Heart left ventricle (tissue), 16 donors: ENCODE measurements around the gene CES2. TPM values are rescaled to one million over a fixed set of nuclear protein-coding genes. Genes with fewer than 3 reads are reported as not detected.
A peak's percentile ranks its signal among the peaks of the same experiment; 100 is the strongest.

Experiments used
- ATAC-seq, 4 donors: fragments of 200-7000 bp; cut with Tn5 transposase; one replicate each; pipeline ENCODE4 v1.9.1; 2020 to 2022; ENCODE audit warnings: moderate library complexity in 4 of 4, mild to moderate bottlenecking in 3 of 4, moderate number of reproducible peaks in 1 of 4
- DNase-seq, 5 donors: peaks; one replicate each; pipeline ENCODE4 v3.0.0-alpha.2; 2020
- H3K27ac ChIP-seq, 12 donors: fragments of 200-600 bp; sonication (generic) in 4 of 12; one replicate each; pipeline versions ENCODE4 v1.5.0 to v1.8.0; 2016 to 2022; ENCODE audit warnings: mild to moderate bottlenecking in 2 of 12
- H3K27me3 ChIP-seq, 9 donors: fragments of 200-600 bp; sonication (generic) in 2 of 9; one replicate each; pipeline versions ENCODE4 v1.5.1 to v1.8.0; 2016 to 2022; ENCODE audit warnings: mild to moderate bottlenecking in 3 of 9
- H3K36me3 ChIP-seq, 9 donors: fragments of 200-600 bp; sonication (generic) in 2 of 9; one replicate each; pipeline versions ENCODE4 v1.5.0 to v1.8.0; 2018 to 2022; ENCODE audit warnings: mild to moderate bottlenecking in 2 of 9
- H3K4me1 ChIP-seq, 12 donors: fragments of 200-600 bp; sonication (generic) in 4 of 12; one replicate each; pipeline versions ENCODE4 v1.5.0 to v1.8.0; 2016 to 2022; ENCODE audit warnings: mild to moderate bottlenecking in 3 of 12
- H3K4me3 ChIP-seq, 12 donors: fragments of 200-600 bp; sonication (generic) in 4 of 12; one replicate each; pipeline versions ENCODE4 v1.5.0 to v1.8.0; 2017 to 2022; ENCODE audit warnings: mild to moderate bottlenecking in 9 of 12, moderate library complexity in 4 of 12
- H3K9me3 ChIP-seq, 12 donors: fragments of 200-600 bp; sonication (generic) in 4 of 12; one replicate each; pipeline versions ENCODE4 v1.5.0 to v1.8.0; 2016 to 2022; ENCODE audit warnings: mild to moderate bottlenecking in 1 of 12
- POLR2A ChIP-seq, 2 donors: fragments of 450-650 bp; IDR thresholded peaks; one replicate each; pipeline ENCODE4 v1.6.1; 2017; ENCODE audit warnings: antibody characterized with exemption in 2 of 2, mild to moderate bottlenecking in 2 of 2, moderate library complexity in 2 of 2
- WGBS, 4 donors: extraction: QIAGEN DNeasy Blood & Tissue Kit in 2 of 4; methylation state at CpG; one replicate each; pipeline versions ENCODE4 v1.1.5 to v1.1.7; 2013 to 2018; 5-methylcytosine and 5-hydroxymethylcytosine counted together
- intact Hi-C, 10 donors: fragments of 100-400 bp; cut with DNase I; formaldehyde crosslinking; loops; one replicate each; pipeline versions ENCODE4 v1.11.1 to v1.14.2; 2022
- polyA plus RNA-seq, 2 donors: library from polyadenylated mRNA; stranded (reverse); fragments of 200-250 nt; gene quantifications; one replicate each; pipeline ENCODE4 v1.2.3, GENCODE V29; 2013
- total RNA-seq, 9 donors: library from RNA; depleted of rRNA in 2 of 9; stranded (reverse); fragments of >200 nt in 2 of 9; fragmentation: NEBNext Ultra II Directional in 3 of 9; extraction: Animal tissue kit (Norgen Biotek cat#: 25700) in 3 of 9; gene quantifications; one replicate each; pipeline versions ENCODE4 v1.1.0 to v1.2.4, GENCODE V29; 2016 to 2023
- TF ChIP-seq, protein P1 (sequence below), 12 donors: fragments of 200-600 bp; sonication (generic) in 4 of 12; IDR thresholded peaks; one replicate each; pipeline versions ENCODE4 v1.5.0 to v1.8.0; 2018 to 2022; ENCODE audit warnings: antibody characterized with exemption in 12 of 12, mild to moderate bottlenecking in 5 of 12
- donor health status: ischemic (EF 13 %, LVEDD 7.1; RV severe dilation, severe dysfunction).
- donor health status: healthy with polysubstance abuse.
- donor health status: DM: no; HTN: yes; CAD: no.
- donor health status: DM: no; HTN: no; CAD: no.
- donor health status: ischemic (EF 25% LVEDD 6.9; RV normal size, moderate dysfunction).
- donor health status: ischemic (EF 25% LVEDD 5.7; RV mildly dilated, moderate dysfunction).
- donor health status: healthy.
- donor health status: DM: yes; HTN: yes; CAD: no.
- donor health status: ischemic (EF 35%, LVEDD 5.7; RV mildly dilated, moderate dysfunction).
- donor health status: nonischemic (EF 11% LVEDD 7.7; RV severe dilation, severe dysfunction).
- donor health status: DM: yes; HTN: yes; CAD: no.
- donor health status: PGD.
- donor health status: ischemic (EF 29% LVEDD 5.4; RV normal size, mild dysfunction).
- donor health status: nonischemic (EF 23%, LVEDD 6.1; RV moderate dilation, normal function).

Gene CES2
- total and polyA plus RNA-seq, 11 donors = 40.9 to 157 (median 78.8) TPM

DNA sequence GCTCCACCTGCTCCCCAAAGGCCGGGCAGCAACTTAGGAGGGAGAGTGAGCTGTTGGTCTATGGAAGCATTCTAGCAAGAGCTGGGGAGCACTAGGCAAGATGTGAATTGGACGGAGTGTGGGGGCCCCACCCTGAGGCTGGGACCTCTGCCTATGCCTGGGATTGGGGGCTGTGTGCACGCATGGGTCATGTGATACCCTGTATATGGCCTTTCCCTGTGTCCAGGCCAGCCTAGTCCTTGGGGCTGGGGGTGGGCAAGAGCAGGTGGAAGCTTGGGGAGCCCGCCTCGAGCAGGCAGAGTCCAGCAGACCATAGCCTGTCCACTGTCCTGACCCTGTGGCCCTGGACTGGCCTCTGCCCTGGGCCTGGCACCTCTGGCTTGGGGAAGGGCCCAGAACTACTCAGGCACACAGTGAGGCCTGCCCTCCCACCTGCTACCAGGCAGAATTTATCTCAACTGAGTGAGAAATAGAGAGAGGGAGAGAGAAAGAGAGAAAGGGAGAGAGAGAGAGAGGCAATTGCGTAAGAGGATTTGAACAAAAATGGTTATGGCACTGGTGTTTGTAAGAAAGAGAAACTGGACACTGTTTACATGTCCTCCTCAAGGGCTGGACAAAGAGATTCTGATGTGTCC, 35.9 kb upstream of the CES2 start:
- peak overlapping the region; percentile 78 to 100 (median 96) for H3K27ac ChIP-seq
- ATAC-seq (no peak), DNase-seq (peak in 1 of 5 donors; percentile 29)
- H3K4me3 ChIP-seq = no peak overlapping the region
- no peaks in the 10 kb centered on the region for H3K27me3 ChIP-seq
- intact Hi-C loops = loop anchor here in 6 of 10 donors (5.0 to 10.0 kb wide), 5 partner anchors 33 to 255 kb away; partner anchors contain the start of genes B3GNT9 (in 4 of the 6), FBXL8 (in 4 of the 6), TRADD (in 4 of the 6) and CES2 (in 1 of the 6)
- TF ChIP-seq POLR2A (IDR thresholded peaks at IDR 0.05) = no peak
- TF ChIP-seq, protein P1, sequence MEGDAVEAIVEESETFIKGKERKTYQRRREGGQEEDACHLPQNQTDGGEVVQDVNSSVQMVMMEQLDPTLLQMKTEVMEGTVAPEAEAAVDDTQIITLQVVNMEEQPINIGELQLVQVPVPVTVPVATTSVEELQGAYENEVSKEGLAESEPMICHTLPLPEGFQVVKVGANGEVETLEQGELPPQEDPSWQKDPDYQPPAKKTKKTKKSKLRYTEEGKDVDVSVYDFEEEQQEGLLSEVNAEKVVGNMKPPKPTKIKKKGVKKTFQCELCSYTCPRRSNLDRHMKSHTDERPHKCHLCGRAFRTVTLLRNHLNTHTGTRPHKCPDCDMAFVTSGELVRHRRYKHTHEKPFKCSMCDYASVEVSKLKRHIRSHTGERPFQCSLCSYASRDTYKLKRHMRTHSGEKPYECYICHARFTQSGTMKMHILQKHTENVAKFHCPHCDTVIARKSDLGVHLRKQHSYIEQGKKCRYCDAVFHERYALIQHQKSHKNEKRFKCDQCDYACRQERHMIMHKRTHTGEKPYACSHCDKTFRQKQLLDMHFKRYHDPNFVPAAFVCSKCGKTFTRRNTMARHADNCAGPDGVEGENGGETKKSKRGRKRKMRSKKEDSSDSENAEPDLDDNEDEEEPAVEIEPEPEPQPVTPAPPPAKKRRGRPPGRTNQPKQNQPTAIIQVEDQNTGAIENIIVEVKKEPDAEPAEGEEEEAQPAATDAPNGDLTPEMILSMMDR (IDR thresholded peaks at IDR 0.05) = no peak
- H3K4me1 ChIP-seq = peaks cover 0 to 66% (median 41%) of the 10 kb centered on the region in 12 donors
- 62 to 75% (median 72%) methylated on average over 6 of the region's 6 CpGs for WGBS, 4 donors
- no peaks in the 10 kb centered on the region for H3K36me3 ChIP-seq
- H3K9me3 ChIP-seq = no peaks in the 10 kb centered on the region

DNA sequence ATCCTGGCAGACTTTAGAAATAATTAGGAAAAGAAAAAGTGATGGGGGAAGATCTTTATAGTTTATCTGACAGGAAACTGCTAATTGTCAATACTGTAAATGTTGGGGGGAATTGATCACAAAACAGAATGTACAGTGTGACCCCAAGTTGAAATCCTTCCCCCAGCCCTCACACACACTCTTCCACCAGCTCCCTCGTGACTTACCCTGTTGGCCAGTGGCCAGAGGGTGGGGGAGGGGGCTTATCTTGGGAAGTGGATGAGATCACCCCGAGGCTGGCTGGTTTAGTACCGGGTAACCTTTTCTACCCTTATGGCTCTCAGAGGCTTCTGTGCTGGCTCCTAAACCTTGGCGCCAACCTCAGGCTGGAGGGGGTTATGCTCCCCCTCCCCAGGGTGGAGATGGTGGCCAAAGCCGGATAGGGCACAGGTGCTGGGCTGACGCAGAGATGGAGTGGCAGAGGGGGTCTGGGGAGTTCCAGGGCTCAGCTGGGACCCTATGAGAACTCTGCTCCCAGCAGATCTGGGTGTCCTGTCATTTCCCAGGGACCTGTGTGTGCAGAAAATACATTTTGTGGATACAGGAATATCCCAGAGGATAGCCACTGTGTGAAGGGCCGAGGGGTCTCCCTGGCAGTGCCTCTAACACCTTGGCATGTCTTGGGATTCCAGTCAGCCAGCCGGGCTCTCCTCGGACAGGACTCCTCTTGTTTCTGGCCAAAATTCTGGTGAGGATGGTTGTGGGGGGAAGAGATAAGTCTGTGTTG, 35.2 kb upstream of the CES2 start:
- Histone ChIP-seq H3K4me1 (peaks cover 0 to 71% (median 43%) of the 10 kb centered on the region in 12 donors), H3K27me3 (no peaks in the 10 kb centered on the region), H3K9me3 (no peaks in the 10 kb centered on the region), H3K27ac (peak overlapping the region; percentile 78 to 100 (median 96)), H3K36me3 (no peaks in the 10 kb centered on the region), H3K4me3 (peak overlapping the region in 1 of 12 donors; percentile 3)
- WGBS, 4 donors = 16 to 18% (median 17%) methylated on average over 9 of the region's 9 CpGs
- TF ChIP-seq POLR2A (IDR thresholded peaks at IDR 0.05) = no peak
- TF ChIP-seq, protein P1 (IDR thresholded peaks at IDR 0.05) = no peak
- ATAC-seq (peak in 3 of 4 donors; percentile 5 to 30 (median 25)), DNase-seq (peak; percentile 77 to 89 (median 81))
- intact Hi-C loops = loop anchor here in 7 of 10 donors (2.0 to 10.0 kb wide), 6 partner anchors 25 to 255 kb away; partner anchors contain the start of genes B3GNT9 (in 4 of the 7), FBXL8 (in 4 of the 7), TRADD (in 4 of the 7) and CES2 (in 1 of the 7)

DNA sequence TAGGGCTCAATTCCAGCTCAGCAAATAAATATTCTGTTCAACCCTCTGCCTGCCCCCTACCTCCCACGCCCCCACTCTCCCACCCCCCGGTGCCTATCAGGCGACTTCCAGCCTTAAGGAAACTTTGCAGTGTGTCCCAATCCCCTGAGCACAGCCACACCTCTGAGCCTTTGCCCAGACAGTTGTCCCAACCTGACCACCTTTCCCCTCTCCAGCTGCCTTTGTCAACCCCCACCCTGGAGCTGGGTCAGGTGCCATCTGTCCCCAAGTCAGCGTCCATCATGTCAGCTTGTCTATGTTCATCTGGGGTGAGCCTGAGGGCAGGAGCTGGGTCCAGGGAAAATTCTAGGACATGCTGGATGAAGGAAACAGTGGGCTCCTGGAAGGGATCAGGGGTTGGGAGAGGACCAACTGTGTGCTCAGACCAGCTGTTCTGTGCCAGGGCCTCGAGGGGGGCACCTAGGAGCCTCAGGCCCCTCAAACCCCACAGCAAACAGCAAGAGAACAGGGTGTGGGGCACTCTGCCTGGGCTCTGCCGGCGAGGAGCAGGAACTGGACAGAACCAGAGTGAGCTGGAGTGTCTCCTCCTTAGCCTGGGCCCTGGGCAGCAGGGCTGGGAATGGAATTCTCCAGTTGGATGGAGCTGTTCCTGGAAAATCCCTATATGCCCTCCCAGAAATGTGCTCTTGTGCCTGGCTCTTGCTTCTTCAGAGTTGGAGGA, 34.4 kb upstream of the CES2 start:
- intact Hi-C loops = loop anchor here in 1 of 10 donors (2.0 kb wide), 1 partner anchor 24 kb away; the partner anchor contains the start of gene RRAD
- Histone ChIP-seq H3K9me3 (no peaks in the 10 kb centered on the region), H3K4me1 (peaks cover 0 to 78% (median 46%) of the 10 kb centered on the region in 12 donors), H3K27ac (peak overlapping the region; percentile 78 to 100 (median 96)), H3K4me3 (no peak overlapping the region), H3K27me3 (no peaks in the 10 kb centered on the region), H3K36me3 (no peaks in the 10 kb centered on the region)
- WGBS, 4 donors = 26 to 35% (median 31%) methylated on average over 4 to 7 of the region's 7 CpGs
- DNase-seq (peak in 2 of 5 donors; percentile 16 to 46), ATAC-seq (no peak)
- TF ChIP-seq, protein P1 (IDR thresholded peaks at IDR 0.05) = no peak
- no peak for TF ChIP-seq POLR2A (IDR thresholded peaks at IDR 0.05)
